Mucosa of gallbladder (tissue), 1 donor: ENCODE measurements around the gene MRPS9. TPM values are rescaled to one million over a fixed set of nuclear protein-coding genes. Genes with fewer than 3 reads are reported as not detected.
A peak's percentile ranks its signal among the peaks of the same experiment; 100 is the strongest.

Source experiments
- DNase-seq: peaks from one replicate; pipeline ENCODE4 v3.0.0-alpha.2; 2020; ENCODE audit warnings: low spot score
- total RNA-seq: library from RNA; stranded (reverse); gene quantifications from one replicate; pipeline ENCODE4 v1.2.1, GENCODE V29; 2021
- donor health status: DM: no; HTN: no; CAD: no.

The MRPS9 gene
- total RNA-seq = 19.0 TPM

DNA sequence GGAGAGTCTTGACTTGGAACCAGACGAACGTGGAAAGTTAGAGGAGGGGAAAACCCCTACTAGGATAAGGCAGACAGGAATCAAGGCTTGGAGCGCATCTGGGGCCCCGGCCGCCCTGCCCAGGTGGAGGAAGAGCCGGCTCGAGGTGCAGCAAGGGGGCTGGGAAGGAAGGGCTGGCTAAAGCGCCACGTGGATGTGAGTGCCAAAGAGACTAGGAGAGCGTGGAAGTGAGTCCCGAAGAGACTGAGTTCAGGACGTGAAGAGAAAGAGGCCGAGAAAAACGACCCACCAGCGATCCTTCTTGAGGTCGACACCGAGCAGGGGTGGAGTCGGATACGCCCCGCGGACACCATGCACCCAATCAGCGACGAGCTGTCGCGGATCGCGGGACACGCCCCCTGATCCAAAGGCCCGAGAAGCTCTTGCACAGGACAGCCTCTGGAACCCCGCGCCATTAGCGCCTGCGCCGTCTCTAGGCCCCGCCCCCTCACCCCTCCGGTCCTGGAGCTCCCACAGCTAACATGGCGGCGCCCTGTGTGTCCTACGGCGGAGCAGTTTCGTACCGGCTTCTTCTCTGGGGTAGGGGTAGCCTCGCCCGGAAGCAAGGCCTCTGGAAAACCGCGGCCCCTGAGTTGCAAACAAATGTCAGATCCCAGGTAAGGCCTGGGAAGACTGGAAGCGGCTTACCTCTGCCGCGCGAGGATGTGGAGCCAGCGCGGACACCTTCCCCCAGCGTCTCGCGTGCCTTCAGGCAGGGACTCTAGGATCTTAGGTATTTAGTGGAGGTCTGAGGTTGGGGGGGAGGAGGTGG lies at the start of gene MRPS9:
Gene MRPS9 (plus strand): TSS at position 498 of the 811 bp plus-strand sequence. CDS start 24 bp downstream, at position 522.
- peak; percentile 98 for DNase-seq

DNA sequence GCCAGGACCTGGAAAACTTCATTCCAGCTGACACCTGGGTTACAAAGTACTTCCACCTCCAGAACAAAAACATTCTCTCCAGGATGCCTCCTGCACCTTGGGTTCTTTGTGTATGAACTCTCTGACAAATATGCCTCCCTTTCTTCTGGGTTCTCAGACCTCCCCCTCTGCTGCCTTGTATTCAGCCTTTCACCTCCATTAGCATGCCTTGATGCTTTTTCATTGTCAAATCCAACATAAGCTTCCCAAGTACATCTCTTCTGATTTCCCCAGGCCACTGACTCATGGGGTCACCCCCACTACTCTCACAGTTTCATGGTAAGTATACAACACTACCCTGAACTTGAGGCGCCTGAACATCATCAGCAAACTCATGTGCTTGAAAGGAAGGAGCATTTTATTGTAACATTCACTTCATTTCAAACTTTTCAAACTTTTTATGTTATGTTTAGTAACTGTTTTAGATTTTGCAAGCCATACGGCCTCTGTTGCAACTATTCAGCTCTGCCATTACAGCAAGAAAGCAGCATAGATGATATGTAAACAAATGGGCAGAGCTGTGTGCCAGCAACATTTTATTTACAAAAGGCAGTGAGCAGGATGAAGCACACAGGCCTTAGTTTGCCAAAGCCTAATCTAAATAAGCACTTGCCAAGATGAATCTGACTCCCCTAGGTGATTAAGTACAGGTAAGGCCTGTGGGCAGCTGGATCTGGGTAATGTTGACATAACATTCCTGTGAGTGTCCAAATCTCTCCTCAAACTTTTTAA lies 32.5 kb upstream of the MRPS9 start:
- no peak for DNase-seq

DNA sequence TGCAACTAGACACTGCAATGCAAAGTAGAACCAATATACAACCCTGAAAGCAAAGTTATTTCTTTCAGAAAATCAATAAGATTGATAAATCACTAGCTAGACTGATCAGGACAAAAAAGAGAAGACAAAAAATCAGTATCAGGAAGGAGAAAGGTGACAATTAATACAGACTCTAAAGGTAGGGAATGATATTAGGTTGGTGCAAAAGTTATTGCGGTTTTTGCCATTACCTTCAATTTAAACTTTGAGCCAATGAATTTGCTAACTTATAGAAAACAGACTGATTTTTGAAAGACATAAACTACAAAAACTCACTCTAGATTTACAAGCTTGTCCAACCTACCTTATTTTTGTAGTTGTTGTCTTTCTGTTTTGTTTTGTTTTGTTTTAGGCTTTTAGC lies 30.5 kb upstream of the MRPS9 start:
- no peak for DNase-seq

DNA sequence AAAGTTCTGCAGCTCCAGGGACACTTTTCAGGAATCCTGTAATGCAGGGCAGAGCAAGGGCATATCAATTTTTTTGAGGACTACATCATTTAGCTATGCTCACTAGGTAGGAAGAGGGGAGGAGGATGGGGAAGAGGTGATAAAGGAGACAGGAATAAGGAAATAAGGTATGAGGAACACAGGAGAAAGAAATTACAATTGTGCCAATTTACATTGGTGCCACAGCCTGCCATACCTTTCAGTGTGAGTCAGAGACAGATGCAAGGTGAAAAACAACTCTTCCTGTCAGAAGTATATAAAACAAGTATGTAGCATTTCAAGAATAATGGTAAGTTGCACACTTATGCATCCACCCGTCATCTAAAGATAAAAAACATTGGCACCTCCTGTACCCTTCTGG lies 5.4 kb upstream of the MRPS9 start:
- DNase-seq = no peak

DNA sequence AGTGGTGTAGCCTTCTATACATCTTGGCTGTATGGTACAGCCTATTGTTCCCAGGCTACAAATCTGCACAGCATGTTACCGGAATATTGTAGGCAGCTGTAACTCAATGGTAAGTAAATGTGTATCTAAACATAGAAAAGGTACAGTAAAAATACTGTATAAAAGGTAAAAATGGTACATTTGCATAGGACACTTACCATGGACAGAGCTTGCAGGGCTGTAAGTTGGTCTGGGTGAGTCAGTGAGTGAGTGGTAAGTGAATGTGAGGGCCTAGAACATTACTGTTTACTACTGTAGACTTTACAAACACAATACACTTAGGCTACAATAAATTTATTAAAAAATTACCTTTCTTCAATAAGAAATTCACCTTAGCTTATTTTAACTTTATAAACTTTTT lies 3.7 kb upstream of the MRPS9 start:
- no peak for DNase-seq

DNA sequence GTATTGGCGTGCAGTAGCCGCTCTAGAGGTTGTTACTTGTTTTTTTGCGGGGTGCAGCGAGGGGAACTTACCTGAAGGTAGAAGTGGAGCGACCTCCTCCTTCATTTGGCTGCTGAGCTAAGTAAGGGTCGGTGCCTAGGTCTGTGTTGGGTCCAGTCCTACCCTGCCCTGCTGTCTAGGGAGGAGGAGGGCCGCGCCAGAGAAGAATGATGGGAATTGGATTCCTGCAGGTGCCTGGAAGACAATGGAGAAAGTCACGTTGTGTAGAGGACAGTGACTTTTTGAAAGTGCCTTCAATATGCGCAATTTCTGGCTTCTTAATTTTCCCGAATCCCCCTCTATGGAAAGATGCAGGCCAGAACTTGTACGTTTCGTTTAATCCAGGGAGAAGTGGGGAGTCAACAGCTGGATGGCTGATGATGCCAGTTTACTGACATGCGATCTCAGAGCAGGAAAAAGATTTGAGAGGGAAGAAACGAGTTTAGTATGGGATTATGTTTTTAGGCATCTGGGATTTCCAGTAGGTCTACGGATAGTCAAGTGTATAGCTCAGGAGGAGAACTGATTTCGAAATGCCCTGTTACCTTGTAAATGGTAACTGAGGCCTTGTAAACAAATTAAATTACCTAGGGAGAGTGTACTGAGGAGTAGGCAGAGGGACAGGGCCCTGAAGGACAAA lies 653 bp downstream of the MRPS9 start:
- no peak for DNase-seq

DNA sequence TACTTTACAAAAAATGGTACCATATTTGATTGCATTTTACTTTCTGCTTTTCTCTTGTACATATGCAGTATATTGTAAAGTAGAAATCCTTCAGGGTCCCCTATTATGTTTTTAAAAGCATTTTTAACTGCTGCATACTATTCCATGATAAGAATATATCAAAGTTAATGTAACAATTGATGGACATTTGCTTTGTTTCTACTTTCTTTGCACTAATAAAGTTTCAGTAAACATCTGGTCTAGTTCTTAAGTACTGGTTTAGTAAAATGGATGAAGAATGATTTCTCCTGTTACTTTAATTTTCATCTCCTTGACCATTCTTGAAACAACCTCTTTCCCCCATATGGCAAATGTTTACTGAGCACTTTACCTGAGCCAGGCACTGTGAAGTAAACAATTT lies 1.7 kb downstream of the MRPS9 start:
- DNase-seq = no peak

DNA sequence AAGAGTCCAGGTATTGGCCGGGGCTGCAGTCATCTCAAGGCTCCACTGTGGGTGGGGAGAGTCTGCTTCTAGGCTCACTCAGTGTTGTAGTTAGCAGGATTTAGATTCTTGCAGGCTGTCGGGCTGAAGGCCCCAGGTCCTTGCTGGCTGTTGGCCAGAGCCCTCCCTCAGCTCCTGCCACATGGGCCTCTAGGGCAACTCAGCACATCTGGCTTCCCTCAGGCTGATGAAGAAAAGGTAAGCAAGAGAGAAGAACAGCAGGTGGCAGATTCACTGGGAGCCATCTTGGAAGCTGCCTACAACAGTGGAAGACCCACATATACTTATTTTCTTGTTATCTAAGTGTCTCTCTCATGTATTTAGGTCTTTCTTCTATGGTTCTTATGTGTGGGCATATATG lies 4.3 kb downstream of the MRPS9 start:
- no peak for DNase-seq

DNA sequence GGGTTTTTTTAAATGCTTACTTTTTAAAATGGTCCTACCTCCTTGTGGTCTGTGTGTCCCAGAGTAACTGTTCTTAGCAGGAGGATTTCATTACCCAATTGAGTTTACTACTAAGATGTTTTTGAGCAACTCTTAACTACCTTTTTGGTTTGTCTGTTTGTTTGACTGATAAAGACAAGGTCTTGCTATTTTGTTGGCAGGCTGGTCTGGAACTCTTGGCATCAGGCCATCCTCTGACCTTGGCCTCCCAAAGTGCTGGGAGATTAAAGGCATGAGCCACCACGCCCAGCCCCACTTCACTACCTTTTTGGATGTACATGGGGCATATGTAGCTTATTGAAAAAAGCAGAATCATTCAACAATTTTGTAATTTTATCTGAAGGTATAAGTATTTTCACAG lies 14.9 kb downstream of the MRPS9 start:
- no peak for DNase-seq

DNA sequence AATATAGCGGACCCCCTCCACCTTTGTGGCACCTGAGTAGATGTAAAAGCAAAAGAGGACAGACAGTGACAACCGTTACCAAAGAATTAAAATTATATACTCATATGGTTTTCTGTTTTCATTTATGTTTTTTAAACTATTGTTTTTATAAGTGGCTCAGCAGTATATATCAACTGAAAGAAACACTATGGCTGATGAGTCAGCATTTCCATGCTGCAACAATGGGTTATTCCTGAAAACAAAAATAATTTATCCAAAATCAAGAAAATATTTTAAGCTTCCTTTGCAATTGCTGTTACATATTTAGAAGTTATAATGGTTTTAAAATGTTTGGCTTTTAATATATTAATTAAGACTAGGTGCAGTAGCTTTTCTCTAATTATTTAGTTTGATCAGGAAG lies 17.7 kb downstream of the MRPS9 start:
- DNase-seq = no peak

DNA sequence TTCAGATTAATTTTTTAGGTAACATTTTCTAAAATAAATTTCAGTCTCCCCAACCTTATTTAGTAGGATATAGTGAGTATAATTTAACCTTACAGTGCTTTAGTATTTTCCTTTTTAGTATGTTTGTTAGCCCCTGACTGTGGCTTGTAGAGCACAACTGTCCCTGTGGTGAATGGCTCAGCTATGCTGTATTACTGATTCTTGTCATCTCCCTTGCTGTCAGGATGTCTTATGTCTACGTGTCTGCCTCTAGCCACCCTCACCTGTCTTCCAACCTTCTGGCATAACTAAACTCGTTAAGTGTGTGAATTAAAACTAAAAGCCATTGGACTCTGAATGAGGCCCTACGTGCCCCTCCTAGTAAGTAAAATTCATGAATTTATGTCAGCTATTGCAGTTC lies 18.4 kb downstream of the MRPS9 start:
- DNase-seq = no peak

DNA sequence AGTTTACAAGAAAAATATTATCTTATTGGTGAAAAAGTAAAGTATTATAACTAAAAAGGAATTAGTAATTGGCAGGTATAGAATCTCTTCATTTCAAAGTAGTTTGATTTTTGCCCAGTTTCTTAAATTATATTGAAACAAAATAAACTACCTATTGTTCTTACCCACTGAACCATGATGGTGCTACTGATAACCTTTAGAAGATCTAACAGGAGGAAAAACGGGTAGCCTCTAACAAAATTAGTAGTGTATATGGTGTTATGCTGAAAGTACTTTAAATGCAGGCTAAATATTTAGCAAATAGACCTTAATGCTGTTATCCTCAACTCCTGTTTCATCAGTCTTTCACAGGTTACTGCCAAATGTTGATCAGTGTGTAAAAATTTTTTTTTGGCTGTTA lies 19.1 kb downstream of the MRPS9 start:
- no peak for DNase-seq

DNA sequence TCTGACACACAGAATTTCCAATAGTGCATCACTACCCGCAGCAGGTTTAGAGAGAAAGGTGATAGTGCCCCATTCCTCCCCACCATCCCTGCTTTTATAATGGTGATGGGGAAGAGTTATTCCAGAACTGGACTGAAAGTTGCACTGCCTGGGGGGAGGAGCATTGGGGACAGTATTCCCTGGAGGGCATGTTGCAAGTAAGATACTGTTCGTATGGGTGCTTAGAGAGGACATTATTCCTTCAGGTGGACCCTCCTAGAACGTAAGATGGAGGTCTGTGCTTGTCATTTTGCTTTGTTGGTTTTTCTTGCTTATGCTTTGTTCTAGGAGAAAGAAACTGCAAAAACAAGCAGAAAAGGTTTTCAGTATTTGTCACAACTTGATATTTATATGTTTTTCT lies 23.7 kb downstream of the MRPS9 start:
- no peak for DNase-seq

DNA sequence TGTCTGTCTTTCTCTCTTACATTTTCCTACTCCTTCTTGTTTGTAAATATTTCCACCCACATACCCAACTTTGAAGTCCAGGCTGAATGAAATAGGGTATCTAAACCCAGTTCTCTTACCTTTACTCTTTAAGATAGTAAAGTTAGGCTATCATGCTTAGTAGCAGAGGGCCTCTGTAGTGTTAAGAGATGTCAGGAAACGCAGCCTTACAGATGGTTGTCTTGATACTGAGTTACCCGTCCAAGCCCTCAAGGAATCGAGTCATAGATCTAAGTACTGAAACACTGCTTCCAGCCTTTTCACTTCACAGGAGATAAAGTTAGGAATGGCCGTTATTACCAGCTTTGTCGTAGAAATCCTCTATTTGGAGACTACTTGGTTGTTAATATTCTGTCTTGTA lies 24.3 kb downstream of the MRPS9 start:
- DNase-seq = no peak

DNA sequence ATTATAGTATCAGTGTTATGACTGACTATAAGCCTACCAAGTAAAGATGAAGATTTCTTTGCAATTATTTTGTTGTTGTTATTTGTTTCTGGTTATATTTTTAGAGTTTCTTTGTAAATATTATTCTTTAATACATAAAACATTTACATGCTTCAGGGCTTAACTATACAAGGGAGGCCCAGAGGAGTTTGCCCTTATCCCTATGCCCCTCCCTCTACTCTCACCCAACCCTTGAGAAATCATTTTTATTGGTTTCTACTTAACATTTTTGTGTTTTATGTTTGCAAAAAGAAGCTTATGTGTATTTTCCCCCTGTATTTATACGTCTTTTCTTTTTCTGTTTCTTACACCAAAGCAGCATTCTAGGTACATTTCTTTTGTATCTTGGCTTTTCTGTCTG lies 30.5 kb downstream of the MRPS9 start:
- DNase-seq = no peak

DNA sequence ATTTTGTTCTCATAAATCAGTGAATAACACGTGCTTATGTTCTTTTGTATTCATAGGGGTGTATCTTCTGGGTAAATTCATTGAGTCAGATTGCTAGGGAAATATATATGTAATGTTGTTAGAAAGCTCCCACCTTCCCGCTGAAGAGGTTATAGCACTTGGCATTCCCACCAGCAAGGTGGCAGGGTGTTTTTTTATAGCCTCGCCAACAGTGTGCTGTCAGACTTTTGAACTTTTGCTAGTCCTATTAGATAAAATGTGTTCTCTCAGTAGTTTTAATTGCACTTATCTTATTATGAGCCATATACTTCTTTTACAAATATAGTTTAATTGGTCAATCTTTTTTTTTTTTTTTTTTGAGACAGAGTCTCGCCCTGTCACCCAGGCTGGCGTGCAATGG lies 31.0 kb downstream of the MRPS9 start:
- DNase-seq = no peak

DNA sequence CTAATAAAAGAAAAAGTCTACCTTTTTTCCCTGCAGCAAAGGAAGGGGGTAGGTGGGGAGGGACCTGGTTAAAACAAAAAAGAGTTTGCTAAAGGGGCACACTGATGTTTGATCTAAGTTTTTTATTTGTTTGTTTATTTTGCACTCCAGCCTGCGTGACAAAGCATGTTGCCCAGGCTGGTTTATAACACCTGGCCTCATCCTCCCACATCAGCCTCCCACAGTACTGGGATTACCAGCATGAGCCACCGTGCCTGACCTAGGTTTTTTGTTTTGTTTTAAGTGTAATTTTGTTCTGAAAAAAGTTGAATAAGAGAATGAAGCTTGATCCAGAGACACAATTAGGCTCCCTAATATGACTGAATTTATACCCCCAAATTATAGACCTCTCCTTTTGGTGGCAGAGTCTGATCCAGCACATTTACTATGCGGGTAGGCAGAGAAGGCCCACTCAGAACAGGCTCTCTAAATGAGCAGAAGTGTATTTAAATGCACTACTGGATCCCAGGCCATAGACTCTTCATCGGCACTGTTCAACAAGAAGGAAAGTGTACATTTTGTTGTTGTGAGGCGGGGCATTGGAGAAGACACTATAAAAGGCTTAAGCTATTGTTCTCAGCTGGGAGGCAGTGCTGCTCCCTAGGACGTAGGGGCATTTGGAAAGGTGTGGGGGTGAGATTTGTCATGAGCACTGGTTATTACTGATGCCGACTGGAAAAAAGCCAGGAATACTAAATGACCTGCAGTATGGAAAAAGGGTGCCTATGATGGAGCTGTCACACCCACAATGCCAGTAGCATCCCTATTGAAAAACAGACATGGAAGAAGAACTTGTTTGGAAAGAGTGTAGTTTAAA lies 32.4 kb downstream of the MRPS9 start:
- DNase-seq = no peak

DNA sequence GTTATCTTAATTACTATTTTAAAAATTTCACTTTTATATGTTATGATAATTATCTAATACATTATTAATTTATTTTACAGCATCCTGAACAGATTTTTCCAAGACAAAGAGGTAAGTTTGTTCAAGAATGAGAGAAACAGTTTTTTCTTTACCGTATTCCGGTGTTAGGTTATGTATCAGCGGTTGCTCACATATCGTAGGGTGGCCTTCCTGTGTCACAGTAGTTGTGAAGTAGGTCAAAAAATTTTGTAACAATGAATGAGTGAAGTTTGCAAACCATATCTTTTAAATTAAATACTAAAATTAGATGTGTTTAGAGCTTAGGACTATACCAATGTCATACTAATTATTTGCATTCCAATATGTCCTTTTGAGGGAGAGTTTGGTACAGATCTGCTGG lies 33.5 kb downstream of the MRPS9 start:
- DNase-seq = no peak

DNA sequence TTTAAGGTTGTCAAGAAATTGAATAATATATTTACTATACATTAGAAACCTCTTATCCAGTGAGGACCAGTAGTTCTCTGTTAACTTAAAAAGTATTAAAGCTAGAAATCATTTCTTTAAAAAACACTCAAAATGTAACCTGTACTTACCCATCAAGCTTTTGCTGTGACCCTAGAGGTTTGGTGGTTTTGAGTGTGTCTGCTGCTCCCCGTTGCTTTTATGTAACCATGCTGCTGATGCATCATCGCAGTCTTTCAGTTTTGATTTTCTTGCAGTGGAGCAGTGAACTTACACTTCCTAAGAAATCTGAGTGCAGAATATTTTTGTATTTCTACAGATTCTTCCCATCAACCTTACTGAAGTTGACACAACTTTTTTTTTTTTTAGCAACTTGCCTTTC lies 34.2 kb downstream of the MRPS9 start:
- no peak for DNase-seq

DNA sequence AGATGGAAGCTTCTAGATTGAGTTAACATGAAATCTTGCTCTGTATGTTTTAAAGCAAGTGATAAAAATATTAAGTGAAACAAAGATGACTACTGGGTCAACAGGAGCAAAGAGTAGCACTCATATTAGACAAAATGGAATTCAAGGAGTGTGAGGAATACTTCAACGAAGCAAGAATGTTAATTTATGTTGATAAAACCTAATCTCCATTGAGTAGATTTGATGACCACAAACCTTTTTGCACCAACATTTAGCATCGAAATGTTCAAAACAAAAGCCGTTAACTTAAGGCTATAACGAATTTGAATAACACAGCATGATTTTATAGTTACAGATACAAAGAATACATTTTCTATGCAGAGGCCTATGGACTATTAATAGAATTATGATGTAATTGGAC lies 35.7 kb downstream of the MRPS9 start:
- no peak for DNase-seq

DNA sequence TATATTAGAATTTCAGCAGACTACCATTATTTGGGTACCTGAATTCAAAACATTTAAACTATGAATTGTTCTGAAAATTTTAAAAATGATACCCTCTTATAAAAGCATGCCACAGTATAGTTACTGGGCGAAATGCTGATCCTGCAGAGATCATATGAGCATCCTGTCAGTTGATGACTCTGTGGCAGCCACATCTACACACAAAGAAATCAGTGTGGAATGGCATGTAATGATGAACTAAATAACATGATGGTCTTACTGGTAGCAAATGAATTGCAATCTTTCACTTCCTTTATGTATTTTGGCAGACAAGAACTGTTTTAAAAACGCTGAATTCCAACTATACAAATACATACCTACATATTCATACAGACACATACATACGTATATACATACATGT lies 38.3 kb downstream of the MRPS9 start:
- DNase-seq = no peak
